C4-2B (cell line): ENCODE results near the gene RTP5.
"Not testable (repeated sequence)": the region's sequence is repeated elsewhere in the genome, so short reads cannot be mapped to it uniquely, and the experiment has no call there.

Source experiments
- H3K27ac ChIP-seq: fragments of 450-650 bp; 2 replicates; pipeline ENCODE4 v1.5.1; 2017
- ZFX ChIP-seq: fragments of 450-650 bp; IDR thresholded peaks from 2 replicates; pipeline ENCODE4 v1.6.1; 2017
- TF ChIP-seq, protein P1 (sequence below): fragments of 450-650 bp; conservative IDR thresholded peaks from 2 replicates; pipeline ENCODE4 v1.5.1; 2017; ENCODE audit warnings: mild to moderate bottlenecking

The RTP5 gene

DNA sequence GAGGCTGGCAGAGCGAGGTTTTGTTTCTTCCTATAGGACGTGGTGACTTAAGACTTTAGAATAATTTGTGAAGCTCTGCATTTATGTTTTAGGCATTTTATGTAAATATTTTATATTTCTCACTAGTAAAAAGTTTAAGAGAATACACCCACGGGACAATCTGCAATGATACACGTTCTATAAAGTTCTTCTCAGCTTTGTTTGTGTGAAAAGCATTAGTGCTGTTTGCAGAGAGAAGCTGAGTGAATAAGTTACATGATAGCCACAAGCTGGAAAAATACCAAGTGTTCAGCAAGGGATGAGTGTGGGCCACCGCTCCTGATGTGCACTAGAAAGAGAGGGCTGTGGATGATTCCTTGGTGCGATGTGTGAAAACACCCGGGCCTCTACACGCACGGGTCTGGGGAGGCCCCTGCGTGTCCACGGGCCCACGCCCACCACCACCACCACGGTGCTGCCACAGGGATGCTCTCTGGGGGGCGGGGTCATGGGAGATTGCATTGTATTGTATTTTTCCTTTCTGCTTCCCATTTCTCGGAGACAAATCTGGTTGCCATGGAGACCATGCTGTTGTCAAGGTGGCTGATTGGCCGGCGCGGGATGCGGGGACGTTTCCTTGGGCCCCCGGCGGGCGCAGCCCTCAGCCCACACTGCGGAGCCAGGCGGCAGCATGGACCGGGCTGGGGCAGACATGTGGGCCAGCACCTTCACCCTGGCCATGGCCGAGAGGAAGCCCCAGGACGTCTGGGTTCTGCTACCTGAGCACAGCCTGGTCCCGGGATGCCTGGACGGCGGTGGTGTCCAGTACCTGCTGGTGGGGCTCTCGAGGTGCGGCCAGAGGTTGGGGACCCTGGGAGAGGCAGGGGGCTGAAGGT, at the start of gene RTP5:
RTP5 (plus strand) TSS at position 643 of the 875 bp plus-strand sequence; CDS start at position 671, 28 bp downstream.
- H3K27ac ChIP-seq: no peak within 1 kb of the TSS

DNA sequence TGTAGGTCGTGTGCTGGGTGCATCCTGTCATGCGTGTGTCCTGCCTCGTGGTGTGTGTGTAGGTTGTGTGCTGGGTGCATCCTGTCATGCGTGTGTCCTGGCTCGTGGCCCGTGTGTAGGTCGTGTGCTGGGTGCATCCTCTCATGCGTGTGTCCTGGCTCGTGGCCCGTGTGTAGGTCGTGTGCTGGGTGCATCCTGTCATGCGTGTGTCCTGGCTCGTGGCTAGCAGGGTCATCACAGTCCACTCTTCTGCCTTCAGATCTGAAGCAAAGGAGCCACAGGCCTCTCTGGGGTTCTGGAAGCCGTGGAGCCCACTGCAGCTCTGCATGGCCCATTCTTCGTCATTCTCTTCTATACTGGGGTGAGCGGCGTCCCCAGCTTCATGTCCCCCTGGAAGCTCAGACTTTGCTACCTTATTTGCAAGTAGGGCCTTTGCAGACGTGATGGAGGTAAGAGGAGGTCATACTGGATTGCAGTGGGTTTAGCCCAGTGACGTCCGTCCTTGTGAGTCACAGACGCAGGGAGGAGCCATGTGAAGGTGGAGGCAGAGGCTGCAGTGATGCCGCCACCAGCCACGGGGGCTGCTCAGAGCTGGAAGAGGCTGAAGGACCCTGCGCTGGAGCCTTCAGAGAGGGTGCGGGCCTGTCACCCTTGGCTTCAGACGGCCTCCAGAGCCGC, 49.4 kb upstream of the RTP5 start:
- H3K27ac ChIP-seq: not testable (repeated sequence)

More for the DNA sequence above, at the start of gene RTP5:
- TF ChIP-seq ZFX: no peak
- TF ChIP-seq, protein P1, sequence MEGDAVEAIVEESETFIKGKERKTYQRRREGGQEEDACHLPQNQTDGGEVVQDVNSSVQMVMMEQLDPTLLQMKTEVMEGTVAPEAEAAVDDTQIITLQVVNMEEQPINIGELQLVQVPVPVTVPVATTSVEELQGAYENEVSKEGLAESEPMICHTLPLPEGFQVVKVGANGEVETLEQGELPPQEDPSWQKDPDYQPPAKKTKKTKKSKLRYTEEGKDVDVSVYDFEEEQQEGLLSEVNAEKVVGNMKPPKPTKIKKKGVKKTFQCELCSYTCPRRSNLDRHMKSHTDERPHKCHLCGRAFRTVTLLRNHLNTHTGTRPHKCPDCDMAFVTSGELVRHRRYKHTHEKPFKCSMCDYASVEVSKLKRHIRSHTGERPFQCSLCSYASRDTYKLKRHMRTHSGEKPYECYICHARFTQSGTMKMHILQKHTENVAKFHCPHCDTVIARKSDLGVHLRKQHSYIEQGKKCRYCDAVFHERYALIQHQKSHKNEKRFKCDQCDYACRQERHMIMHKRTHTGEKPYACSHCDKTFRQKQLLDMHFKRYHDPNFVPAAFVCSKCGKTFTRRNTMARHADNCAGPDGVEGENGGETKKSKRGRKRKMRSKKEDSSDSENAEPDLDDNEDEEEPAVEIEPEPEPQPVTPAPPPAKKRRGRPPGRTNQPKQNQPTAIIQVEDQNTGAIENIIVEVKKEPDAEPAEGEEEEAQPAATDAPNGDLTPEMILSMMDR: no peak

DNA sequence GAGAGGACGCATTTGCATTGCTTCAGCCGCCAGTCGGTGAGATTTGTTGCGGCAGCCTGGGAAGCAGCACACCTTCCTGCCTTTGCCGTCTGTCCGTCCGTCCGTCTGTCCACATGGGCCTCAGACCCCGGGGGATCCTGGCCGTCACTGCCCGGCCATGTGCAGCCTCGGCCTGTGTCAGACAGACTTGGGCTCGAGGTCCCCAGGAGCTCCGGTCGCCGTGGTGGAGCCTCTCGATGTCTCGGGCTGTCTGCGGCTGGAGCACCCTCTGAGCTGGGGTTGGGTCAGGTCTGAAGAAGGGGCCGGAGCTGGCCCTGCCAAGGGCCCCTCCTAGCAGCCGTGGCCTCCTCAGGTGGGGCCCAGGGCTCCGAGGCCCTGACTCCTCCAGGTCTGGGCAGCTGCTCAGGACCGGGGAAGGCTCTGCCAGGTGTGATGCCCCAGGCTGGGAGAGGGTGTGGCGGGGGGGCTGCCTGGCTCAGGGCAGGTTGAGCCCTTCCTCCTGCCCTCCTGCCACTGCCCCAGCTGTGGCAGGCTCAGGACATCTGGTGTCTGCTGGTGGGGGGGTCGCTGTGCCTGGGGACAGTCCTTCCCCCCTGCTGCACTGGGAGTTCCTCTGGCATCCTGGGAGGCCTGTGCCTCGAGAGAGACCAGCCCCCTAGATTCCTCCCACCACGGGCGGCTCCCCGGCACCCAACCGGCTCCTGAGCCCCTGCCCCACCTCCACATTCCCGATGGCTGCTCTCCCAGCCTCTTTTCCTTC, 48.7 kb upstream of the RTP5 start:
- no peak overlapping the region for H3K27ac ChIP-seq
- TF ChIP-seq, protein P1: no peak
- no peak for TF ChIP-seq ZFX

DNA sequence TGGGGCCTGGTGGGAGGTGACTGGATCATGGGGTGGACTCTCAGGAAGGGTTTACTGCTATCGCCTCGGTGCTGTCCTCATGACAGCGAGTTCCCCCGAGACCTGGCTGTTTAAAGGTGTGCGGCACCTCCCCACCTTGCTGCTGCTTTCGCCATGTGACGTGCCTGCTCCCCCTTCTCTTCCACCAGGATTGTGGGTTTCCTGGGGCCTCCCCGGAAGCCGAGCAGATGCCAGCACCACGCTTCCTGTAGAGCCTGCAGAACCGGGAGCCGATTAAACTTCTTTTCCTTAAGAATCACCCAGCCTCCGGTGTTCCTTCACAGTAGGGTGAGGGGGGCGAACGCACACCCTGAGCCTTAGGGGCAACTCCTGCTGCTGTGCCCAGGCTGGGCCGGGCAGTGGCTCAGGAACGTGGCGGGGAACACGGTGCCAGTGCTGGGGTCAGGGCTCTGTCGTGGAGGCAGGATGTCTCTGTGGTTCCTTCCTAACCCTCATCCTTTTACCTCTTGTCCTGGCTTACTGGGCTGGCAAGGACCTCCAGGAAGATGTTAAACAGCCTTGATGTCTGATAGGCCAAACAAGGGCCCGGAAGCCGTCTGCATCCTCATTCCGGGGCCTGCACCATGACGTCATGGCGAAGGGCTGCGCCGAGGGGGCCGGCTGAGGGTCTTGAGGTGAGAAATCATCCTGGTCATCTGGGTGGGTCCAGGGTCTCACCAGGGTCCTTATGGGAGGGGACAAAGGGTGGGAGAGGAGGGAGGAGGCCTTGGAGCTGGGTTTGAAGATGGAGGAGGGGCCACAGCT, 47.9 kb upstream of the RTP5 start:
- no peak overlapping the region for H3K27ac ChIP-seq
- TF ChIP-seq ZFX: no peak
- TF ChIP-seq, protein P1: no peak

DNA sequence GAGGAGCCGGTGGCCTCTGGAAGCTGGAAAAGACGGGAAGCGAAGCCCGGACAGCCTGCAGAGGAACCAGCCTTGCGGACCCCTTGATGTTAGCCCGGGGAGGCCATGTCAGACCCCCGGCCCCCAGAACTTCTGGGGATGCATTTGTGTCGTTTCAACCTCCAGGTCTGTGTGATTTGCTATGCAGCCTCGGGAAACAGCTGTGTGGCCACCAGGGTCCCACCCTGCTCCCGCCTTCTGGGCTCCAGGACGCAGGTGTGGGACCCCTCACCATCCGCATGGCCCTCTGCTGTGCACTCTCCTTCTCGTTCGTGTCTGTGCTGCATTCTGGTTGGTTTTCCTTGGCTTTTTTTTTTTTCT, 47.3 kb upstream of the RTP5 start:
- TF ChIP-seq, protein P1: no peak
- H3K27ac ChIP-seq: no peak overlapping the region

DNA sequence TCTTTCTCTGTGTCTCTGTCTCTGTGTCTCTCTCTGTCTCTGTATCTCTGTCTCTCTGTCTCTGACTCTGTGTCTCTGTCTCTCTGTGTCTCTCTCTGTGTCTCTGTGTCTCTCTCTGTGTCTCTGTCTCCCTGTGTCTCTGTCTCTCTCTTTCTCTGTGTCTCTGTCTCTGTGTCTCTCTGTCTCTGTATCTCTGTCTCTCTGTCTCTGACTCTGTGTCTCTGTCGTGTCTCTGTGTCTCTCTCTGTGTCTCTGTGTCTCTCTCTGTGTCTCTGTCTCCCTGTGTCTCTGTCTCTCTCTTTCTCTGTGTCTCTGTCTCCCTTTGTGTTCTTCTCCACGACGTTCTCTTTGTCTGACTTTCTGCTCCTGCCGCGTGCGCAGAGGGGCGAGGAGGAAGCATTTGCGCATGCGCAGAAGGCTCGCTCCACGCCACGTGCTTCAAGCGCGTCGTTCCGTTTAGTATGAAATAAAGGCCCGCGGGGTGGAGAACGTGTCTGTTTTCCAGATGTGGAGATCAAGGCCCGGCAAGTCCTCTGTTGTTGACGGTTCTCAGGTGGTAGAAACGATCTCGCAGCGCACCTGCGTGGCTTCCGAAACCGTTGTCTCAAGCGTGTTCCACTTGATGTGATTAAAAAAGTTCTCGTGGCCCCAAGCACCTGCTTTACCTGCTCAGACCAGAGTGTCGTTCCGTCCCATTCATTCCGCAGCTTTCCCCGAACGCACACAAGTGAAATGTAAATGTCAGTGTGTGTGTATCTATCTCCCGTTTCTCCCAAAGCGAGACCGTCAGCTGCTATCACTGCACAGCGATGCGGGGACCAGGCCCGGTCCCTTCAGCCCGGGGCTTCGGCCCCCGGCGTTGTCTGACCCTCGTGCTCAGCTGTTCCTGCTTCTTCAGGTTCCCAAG, 45.7 kb upstream of the RTP5 start:
- H3K27ac ChIP-seq: not testable (repeated sequence)

DNA sequence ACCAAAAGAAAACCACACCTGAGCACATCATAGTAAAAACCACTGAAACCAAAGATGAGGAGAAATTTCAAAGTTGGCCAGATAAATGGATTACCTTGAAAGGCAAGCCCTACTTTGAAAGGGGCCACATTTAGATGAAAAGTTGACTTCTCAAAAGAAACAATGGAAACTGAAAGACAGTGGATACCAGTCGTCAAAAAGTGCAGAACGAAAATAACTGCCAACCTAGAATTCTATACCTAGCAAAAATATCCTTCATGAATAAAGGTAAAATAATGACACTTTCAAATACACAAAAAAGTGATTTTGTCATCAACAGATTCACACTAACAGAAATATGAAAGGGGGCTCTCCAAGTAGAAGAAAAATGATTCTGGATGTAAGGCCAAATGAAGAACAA, 42.1 kb upstream of the RTP5 start:
- no peak for TF ChIP-seq ZFX
- TF ChIP-seq, protein P1: no peak
- H3K27ac ChIP-seq: no peak overlapping the region
